GM12865 (cell line): ENCODE results near the gene ZNF280B.

Experiments
- DNase-seq: peaks from one replicate; pipeline ENCODE4 v3.0.0; 2010; ENCODE audit warnings: low read depth
- H3K4me3 ChIP-seq: 2 replicates; pipeline ENCODE4 v1.5.1; 2011; ENCODE audit warnings: mild to moderate bottlenecking, low read depth, low read length, control low read depth
- TF ChIP-seq, protein P1 (sequence below): IDR thresholded peaks from 2 replicates; pipeline ENCODE4 v1.5.1; 2011; ENCODE audit warnings: low read length, control low read depth, low read depth, inconsistent platforms; ENCODE audit not compliant: insufficient read depth; ENCODE audit errors: missing control alignments

The ZNF280B gene

DNA sequence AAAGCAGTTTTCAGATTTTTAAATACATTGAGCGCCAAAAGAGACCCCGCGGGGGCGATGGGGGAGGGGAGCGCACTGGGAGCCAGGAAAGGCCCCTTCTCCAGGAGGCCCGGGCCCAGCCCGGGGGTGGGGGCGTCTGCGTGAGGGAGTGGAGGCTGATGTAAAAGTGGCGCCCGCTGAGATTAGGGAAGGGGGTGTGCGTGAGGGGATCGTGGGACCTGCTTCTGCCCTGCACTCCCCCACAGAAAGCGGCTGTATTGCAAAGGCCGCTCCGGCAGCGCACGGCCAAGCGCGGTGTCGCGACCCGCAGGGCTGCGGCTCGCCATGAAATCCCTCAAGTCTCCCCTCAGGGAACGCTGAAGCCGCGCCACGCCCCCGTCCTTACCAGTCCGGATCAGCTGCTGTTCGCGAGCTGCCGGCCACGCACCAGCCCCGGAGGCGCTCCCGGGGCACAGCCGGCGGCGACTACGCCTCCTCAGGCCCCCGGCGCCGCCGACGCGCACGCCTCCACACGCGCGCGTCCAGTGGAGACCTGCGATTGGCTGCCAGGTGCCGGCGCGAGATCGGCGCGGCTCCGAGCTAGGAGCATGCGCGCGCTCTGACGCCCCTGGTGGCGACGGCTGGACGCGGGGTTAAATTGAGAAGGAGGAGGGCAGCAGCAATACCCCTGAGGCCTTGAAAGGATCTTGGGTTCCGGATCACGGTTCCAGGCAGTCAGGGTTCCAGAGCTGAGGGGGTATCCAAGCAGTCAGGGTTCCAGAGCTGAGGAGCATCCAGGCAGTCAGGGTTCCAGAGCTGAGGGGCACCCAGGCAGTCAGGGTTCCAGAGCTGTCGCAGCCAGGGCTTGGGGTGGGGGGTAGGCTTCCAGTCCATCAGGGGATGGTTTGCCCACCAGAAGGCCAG, at the start of gene ZNF280B:
TSS of gene ZNF280B (minus strand) at position 469 of the 903 bp plus-strand sequence. CDS start 19,344 bp downstream, outside the sequence.
- DNase-seq, result peak; percentile 89
- peak within 1 kb of the TSS; percentile 50 for H3K4me3 ChIP-seq
- TF ChIP-seq, protein P1, sequence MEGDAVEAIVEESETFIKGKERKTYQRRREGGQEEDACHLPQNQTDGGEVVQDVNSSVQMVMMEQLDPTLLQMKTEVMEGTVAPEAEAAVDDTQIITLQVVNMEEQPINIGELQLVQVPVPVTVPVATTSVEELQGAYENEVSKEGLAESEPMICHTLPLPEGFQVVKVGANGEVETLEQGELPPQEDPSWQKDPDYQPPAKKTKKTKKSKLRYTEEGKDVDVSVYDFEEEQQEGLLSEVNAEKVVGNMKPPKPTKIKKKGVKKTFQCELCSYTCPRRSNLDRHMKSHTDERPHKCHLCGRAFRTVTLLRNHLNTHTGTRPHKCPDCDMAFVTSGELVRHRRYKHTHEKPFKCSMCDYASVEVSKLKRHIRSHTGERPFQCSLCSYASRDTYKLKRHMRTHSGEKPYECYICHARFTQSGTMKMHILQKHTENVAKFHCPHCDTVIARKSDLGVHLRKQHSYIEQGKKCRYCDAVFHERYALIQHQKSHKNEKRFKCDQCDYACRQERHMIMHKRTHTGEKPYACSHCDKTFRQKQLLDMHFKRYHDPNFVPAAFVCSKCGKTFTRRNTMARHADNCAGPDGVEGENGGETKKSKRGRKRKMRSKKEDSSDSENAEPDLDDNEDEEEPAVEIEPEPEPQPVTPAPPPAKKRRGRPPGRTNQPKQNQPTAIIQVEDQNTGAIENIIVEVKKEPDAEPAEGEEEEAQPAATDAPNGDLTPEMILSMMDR, result peak; percentile 70

GRCh38 chr22:22556995-22557925, 48.7 kb upstream of the ZNF280B start:
- TF ChIP-seq, protein P1, result no peak
- H3K4me3 ChIP-seq, result no peak overlapping the region
- DNase-seq, result no peak

- TF ChIP-seq, protein P1, result no peak
- no peak for DNase-seq
- no peak overlapping the region for H3K4me3 ChIP-seq
Measured at GRCh38 chr22:22556578-22556977, 48.0 kb upstream of the ZNF280B start.

DNA sequence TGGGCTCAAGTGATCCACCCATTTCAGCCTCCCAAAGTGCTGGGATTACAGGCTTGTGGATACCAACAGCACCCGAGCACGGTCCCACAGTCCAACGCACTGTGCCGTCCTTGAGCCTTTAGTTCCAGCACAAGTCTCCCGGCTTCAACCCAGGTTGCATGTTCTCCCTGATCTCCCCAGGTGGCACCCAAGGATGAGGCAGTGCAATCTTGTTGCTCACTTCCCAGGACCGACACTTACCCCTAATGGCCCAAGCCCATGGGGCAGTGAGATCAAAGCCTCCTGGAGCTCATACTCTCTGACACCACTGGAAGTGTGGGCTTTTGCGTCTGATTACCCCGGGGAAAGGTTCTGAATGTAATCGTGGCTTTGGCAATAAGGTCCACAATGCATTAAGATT, 47.1 kb upstream of the ZNF280B start:
- TF ChIP-seq, protein P1, result no peak
- no peak overlapping the region for H3K4me3 ChIP-seq
- DNase-seq, result no peak

DNA sequence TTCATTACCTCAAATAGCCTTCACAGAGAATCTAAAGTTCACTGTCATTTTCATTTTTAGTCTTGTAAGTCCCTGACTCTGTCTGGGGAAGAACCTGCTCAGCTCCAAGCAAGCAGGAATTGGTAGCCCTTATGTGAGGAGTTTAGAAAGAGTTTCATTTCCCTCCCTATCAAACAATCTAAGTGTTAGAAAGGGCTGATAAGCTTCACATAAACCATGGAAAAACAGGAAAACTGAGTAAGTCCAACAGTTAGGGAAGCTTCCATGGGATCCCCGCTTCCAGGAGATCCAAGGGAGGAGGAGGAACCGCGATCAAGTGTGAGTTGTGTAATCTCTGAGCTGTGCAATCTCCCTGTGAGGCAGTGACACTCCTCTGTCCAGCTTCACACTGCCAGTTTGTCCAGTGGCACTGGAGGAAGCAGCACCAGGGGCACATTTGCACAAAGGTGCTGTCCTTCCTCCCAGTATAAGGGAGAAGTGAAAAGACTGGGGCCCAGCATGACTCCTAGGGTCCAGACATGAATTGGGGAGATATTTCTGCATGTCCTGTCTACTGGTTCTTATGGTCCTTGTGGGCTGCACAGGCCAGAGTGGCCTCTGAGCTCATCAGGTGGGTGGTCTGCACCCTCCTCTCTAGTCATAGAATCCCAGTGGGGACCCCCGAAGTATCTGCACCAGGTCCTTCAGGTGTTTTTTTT, 46.2 kb upstream of the ZNF280B start:
- TF ChIP-seq, protein P1, result no peak
- peak; percentile 14 for DNase-seq
- H3K4me3 ChIP-seq, result no peak overlapping the region
